Limb (tissue), 2 donors: ENCODE results near the gene SSR2.

ENCODE experiments used
- DNase-seq, 2 donors: peaks; one replicate each; pipeline ENCODE4 v3.0.0-alpha.2; 2016; ENCODE audit errors: extremely low spot score in 2 of 2

Gene SSR2

DNA sequence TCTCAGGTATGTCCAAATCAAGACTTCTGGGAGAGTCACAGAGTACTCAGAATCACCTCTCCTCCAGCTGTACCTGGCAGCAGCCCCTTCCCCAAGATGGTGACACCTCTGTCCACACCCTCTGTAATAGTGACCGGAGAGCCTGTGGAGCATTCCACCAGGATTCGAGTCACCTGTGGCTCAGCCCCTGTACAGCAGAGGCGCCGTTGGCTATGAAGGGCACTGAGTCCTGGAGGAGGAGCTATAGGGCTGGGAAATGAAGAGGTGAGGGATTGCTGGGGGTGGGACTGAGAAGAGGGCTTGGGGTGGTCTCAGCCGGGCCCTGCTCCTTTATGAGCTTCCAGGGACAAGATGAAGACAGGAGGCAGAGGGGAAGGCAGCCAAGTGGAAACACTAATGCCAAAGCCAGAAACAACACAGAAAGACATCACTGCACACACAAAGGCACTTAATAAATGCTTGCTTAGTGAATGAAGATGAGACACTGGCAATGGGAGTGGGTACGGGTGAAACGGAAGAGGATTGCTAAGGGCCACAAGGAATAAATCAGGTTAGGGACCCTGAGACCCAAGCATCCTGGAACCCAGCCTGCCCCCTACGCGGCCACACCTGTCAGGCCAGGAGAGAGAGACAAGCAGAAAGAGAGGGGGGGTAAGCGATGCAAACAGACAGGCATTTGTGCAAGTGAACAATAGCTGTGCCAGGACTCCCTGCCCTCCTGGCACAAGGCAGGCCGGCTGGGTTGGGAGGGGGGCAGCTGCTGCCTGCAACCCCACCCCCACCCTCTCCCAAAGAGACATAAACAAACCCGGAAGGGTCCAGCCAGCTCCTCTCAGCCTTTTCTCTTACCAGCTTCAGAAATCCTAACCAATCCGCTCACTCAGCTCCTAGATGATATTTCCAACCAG is 46.3 kb downstream of the SSR2 start:
- no peak for DNase-seq

DNA sequence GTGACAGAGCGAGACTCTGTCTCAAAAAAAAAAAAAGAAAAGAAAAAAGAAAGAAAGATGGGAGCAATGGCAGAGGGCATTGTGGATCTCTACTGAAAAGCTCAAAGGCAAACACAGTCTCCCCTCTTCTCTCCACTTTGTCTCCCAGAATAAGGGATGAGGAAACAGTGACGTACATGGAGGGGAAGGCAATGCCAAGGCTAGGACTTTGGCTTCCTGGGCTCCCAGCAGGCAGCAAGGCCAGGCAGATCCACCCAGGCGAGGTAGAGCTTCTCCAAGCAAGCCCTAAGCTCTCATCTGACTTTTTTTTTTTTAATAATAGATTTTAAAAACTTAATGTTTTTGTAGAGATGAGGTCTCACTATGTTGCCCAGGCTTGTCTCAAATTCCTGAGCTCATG is 47.0 kb downstream of the SSR2 start:
- DNase-seq, result no peak

DNA sequence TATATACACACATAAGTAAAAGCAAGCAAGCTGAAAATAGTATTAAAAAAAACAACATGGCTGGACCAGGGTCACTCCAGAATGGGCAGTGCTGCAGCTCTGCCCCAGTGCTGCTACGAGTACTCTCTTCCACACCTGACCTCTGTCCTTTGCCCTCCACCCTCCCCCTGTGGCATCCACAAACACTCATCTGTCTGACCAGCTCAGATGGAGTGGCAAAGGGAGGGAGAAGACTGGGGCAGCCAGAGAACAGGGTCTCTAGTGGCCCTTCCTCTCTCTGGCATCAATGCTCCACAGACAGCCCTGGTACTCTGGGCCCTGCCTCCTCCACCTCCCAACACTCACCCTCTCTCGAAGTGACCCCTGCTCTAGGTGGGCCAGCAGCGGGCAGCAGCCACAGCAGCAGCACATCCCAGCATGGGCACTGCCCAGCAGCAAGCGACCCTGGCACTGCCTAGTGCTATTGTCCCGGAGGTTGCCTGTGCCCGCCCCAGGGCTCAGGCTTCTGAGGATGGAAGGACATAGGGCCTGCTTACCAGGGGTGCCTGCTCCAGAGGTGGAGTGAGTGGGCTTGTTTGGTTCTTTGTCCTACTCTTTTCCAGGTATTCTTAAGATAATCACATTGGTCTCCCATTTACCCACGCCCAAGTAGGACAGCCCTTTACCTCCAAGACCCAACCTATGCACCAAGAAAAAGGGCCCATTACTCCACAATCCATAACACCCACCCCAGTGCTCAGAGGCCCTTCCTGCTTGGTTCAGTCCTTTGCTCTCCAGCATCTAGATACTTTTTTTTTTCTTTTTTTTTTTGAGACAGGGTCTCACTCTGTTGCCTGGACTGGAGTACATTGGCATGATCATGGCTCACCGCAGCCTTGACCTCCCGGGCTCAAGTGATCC is 48.6 kb downstream of the SSR2 start:
- DNase-seq, result no peak

DNA sequence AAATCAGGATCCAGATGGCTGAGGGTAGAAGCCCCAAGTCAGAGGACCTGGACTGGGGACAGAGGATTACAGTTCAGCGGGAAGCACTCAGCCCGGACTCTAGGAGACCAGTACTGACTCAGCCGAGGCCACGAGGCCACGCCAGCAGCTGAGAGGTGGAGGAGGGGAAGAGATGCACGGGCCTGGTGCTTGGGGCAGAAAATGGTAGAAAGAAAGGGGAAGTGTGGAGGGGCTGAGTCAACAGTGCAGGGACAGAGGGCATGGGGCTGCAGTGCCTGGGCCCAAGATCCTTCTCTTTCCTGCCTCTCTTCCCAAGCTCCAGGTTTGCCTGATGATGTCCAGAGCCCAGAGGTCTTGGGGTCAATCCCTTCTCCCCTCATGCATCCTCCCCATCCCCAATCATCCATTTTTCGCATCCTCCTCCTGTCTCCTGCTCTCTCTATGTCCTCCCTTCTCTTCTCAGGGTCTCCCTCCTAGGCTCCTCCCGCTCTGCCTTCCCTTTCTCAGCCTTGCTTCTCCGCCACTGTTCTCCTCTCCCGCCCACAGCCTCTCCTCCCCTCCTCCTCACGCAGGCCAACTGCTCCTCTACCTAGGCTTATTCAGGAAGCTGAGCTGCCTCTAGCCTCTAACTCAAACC is 50.1 kb downstream of the SSR2 start:
- no peak for DNase-seq

DNA sequence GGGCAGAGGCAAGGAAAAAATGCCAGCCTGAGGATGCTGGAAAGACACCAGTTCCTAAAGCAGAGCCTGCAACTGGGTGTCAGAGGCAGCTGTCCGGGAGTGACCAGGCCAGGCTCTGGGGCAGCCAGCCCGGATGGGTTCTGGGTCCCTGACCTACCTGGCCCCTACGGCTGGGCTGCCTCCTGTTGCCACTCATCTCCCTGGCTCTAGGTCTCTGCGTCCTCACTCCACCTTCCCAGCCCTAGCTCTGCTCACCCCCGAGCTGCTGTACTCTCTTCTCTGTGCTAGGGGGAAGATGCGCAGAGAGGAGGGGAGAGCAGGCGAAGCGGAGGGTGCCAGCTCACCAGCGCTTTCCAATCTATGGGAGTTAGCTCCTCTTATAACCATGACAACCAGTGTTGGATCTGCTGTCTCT is 51.4 kb downstream of the SSR2 start:
- DNase-seq, result no peak

DNA sequence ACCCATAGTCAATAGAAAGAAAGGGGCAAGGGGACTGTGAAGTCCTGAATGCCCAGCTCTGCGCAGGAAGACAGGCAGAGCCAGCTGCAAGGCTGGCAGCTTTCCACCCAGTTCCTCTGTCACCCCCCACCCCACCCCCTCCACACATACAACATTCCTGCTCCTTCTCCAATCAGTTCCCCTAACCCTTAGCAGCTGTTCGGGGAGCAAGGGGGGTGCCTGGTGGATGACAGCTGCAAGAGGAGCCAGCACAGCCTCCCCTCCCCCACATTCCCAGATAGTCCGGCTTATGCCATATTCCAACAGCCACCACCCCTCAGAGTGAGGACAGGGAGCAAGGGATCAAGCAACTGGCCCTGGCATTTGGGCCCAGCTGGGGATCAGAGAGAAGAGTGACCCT is 52.1 kb downstream of the SSR2 start:
- peak; percentile 85 to 87 for DNase-seq

DNA sequence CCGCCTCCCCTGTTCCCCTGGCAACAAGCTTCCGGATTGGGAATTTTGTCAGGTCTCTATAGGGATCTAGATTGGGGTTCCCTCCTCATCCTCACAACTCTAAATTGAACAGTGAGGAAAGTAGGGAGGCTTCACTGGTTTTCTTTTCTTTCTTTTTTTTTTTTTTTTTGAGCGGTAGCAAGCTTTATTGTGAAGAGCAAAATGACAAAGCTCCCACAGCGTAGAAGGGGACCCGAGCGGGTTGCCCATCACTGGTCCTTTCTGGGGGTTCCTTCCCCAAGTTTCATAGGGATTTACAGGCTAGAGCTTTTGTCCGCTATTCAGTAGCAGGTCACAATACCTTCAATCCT is 52.7 kb downstream of the SSR2 start:
- DNase-seq, result no peak

DNA sequence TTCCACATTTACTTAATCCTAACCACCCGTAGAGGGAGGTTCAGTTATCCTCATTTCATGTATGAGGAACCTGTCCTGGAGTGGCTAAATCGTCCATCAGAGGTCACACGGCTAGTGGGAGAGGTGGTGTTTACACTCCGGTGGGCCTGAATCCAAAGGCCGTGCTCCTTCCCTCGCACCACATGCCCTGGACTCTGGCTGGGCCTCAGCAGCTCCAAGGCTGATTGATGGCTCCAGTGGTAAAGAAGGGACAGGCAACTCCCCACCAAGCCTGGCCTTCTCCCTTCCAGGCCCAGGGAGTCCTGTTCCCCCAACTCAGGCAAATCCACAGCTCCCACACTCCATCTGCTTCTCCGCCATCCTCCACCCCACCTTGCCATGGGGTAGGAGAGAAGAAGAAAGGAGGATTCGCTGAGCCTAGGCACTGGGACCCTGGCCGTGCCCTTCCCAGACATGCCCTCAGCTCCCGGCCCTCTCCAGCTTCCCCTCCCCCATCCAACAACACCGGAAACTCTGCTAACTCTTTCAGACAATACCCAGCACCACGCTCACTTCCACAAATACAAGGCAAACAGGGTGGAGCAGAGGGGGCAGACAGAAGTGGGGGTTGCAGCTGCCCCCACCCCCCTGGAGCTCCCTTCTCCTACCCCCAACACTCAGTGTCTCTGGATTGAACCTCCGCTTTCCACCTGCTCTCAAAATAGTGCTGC is 53.3 kb downstream of the SSR2 start:
- no peak for DNase-seq

DNA sequence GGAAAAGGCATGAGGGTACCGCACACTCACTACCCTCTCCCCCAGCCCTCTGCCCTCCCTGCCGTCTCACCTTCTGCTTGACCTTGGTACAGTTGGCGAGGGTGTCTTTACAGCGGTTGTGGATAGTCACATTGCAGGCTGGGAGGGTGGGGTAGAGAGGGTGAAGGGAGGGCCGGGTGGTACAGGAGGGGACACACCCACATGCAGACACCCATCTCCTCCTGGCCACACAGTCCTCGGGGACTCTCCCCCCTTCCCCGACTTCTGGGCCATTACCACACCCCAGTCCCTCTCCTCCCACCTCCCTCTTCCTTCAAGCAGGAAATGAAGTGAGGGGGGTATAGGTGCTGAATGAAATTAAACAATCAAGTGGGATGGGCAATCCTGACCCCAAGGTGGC is 54.0 kb downstream of the SSR2 start:
- no peak for DNase-seq

DNA sequence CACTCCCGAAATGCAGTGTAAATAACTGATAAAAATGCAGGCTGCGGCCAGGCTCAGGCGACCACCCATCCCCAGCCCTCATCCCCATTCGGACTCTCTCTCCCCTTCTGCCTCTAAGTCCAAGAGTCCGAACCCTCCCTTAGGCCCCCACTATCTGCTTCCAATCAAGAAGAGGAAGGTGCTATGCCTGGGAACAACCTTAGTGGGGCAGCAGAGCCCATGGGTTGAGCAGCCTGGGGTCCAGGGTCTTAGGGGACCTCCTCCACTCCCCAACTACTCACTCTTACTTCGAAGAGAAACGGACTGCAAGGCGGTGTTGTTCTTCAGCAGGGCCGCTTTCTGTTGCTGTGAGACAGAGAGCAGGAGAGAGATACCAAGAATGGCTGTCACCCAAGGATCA is 54.6 kb downstream of the SSR2 start:
- no peak for DNase-seq

DNA sequence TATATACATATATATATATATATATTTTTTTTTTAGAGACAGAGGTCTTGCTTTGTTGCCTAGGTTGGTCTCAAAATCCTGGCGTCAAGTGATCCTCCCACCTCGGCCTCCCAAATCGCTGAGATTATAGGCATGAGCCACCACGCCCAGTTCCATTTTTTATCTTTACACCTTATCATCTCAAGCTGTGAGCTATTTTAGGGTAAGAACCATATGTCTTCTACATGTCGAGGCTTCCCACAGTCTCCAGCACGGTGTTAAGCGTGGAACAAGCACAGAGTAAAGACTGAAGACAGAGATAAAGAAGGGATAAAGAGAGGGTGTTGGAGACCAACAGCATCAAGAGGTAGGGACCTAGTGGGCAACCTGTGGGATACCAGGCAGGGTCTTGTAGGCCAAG is 56.6 kb downstream of the SSR2 start:
- no peak for DNase-seq

DNA sequence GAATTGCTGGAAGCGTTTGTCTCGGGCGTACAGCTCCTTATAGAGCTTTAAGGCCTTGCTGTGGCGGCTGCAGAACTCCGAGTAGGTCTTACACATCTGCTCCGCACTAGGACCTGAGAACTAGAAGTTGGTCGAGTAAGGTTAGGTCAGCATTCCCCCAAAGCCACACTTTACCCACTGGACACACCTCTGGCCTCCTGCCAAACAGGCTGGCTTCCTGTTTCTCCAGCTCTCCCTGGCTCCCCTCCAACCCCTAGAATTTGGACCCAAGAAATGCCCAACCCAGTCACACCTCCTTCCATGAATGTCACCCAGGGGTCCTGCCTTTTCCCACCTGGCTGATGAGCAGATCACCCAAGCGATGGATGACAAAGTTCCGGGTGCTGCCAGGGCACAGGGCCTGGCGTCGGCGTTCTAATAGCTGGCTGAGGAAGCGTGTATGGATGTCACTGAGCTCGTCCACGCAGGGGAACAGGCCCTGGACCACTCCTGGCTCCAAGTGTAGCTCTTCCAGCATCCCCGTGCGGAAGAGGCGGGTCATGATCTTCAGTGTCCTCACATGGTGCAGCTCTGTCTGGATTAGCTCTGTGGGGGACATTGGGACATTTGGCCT is 58.0 kb downstream of the SSR2 start:
- DNase-seq, result no peak

DNA sequence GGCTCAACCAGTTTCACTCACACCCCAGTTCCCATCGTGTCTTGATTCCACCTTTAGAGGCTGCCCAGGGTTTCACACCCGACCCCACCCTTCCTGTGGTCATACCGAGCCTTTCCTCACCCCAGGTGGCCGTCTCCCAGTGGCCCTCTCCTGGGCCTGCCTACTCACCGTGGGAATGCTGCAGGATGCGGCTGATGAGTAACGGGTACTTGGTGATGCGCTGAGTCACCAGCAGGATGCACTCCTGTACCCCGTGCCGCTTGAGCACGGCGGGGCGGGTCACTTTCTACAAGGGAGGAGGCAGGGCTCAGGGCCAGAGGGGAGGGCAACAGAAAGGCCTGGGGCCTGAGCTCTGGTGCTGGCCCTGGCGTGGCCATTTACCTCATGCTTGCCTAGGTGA is 58.8 kb downstream of the SSR2 start:
- DNase-seq, result no peak

DNA sequence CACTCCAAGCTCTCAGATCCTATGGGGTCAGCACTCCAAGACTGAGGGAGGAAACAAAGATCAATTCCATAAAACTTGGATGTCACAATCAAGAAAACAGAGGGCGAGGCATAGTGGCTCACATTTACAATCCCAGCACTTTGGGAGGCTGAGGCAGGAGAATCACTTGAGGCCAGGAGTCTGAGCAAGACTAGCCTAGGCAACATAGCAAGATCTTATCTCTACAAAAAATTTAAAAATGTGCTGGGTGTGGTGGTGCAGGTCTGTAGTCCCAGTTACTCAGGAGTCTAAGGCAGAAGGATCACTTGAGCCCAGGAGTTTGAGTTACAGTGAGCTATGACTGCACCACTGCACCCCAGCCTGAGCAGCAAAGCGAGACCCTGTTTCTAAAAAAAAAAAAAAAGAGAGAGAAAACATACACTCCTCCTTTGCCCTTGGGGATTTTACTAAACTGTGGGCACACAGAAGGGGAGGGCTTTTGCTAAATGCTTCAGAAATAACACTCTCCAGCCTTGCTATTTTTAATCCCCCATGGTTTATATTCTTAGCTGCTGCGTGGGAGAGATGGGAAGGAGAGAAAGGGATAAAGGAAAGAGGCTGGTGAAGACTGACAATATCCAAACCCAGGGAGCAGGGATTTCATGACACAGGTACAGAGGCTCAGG is 60.5 kb downstream of the SSR2 start:
- DNase-seq, result no peak
